ENCODE results near the gene RXRB.
"Not testable (repeated sequence)": the region's sequence is repeated elsewhere in the genome, so short reads cannot be mapped to it uniquely, and the experiment has no call there.

RXRB gene

DNA sequence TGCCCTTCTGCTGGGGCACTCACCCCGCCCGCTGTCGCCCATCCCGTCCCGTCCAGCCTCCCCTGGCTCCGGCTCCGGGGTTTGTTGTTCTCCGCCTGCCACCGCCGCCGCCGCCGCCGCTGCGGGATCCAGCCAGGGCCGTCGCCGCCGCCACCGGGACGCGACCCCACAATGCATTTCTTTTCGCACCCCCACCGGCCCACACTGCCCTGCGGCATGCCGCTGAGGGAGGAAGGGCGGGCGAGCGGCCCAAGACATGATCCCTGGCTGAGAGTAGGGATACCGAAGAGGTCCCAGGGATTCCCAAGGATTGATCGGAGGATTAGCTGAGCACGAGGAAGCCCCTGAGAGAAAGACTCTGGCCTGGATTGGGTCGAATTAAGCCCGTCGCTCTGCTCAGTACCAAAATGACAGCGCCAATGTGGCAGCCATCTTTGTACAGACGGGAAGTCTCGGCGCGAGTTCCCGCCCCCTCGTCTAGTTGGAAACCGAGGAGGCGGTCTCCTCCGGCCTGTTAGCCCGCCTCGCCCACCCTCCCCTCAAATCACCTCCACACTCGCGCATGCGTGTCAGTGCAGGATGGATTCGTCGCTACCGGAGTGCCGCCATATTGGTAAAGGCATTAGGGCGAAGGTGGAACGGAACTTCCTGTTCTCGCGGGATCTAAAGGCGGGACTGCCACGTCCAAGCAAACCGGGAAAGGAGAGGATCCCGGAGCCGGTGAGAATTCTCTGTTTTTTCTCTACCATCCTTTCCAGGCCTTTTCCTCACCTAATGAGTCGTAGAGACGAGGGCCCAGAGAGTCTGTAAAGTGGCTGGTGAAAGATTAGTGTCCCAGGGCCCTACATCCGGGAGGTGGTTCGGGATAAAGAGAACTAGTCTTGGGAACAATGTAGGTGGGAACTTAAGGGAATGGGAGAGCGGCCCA lies at the start of gene RXRB, which contains the start of gene SLC39A7:
RXRB (minus strand) TSS at position 447 of the 928 bp plus-strand sequence; CDS start at position 258, 189 bp downstream.
SLC39A7 (plus strand) TSS at position 649 of the 928 bp plus-strand sequence. CDS start 379 bp downstream, outside the sequence.
- peak; percentile 98 for DNase-seq (ENCODE audit: low spot score)

GRCh38 chr6:33249732-33250630 lies 49.5 kb upstream of the RXRB start:
- no peak for DNase-seq (ENCODE audit: low spot score)

DNA sequence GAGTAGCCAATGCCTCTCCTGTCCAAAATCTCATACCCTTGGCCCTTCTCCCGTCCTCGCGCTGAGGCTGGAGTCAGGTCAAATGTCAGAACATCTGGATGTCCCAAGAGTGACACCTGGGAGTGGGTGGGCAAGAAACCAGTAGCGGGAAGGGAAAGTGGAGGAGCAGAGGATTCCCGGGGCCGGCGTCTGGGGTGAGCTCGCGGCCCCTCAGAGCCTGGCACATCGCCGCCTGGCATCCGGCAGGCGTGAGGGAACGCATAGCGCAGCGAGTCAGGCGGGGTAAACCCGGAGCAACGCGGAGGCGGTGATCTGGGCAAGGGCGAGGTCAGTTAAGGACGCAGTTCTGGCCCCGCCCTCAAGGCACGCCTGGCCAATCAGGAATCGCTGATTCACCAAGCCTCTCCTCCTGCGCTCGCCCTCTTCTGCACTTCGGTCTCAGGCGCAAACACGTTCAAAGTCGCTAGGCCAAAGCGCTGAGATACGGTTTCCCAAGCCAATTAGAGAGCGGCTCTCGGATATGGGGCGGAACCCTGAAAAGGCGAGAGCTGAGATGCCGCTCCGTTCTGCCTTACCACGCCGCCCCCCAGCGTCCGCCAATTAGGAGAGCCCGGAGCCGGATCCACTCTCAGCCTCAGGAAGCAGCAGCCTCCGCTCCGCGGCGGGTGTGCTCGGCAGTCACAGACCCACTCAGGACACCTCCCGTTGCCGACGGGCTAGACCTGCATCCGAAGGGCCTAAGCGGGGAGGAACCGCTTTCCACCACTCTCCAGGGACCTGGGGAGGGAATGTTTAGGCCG lies 48.7 kb upstream of the RXRB start:
- peak; percentile 94 for DNase-seq (ENCODE audit: low spot score)

- no peak for DNase-seq (ENCODE audit: low spot score)
These were observed 48.1 kb upstream of the RXRB start for GRCh38 chr6:33248643-33248931.

DNA sequence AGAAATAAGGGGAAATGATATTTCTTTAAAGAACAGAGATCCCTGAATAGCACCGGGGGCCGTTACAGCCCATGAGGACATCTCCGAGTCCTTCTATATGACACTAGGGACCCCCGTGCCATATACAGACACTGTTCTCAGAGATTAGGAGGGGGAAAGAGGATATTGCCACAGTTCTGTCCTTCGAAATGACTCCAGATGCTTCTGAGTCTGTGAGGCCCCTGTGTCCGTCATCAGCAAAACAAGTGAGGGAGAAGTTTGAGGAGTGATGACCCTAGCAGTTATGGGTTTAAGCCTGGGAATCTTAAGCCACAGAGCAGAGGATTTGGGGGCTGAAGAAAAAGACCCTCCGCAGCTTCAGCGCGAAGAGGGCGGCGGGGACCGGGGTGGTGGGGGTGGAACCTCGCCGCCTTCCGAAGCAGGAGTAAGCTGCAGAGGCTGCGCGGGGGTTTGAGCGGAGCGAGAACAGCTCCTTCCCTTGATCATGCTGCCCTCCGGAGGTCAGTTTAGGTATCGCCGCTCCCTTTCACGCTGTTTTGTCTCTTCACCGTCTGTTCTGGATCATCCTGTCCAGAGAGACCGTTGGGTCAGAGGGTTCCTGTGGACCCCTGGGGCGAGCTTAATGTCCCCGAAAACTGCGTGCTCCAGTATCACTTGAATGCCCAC lies 47.6 kb upstream of the RXRB start:
- peak; percentile 91 for DNase-seq (ENCODE audit: low spot score)

DNA sequence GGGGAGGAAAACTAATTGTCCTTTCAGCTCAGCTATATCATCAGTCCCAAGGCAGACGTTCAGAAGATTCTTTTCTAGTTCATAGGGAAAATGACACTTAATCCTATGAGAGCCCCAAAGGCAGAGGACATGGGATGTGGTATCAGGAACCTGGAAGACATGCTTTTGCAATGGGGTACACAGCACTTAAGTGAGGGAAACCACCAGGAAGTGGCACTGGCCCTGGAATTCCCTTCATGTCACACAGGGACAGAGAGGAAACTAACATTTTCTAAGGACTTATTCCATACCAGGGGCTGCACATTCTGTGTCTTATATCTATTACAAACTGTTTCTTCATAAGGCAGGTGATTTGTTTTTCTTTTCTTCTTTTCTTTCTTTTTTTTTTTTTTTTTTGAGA lies 43.0 kb upstream of the RXRB start:
- DNase-seq (ENCODE audit: low spot score): no peak

GRCh38 chr6:33241968-33242367 lies 41.5 kb upstream of the RXRB start:
- DNase-seq (ENCODE audit: low spot score): no peak

DNA sequence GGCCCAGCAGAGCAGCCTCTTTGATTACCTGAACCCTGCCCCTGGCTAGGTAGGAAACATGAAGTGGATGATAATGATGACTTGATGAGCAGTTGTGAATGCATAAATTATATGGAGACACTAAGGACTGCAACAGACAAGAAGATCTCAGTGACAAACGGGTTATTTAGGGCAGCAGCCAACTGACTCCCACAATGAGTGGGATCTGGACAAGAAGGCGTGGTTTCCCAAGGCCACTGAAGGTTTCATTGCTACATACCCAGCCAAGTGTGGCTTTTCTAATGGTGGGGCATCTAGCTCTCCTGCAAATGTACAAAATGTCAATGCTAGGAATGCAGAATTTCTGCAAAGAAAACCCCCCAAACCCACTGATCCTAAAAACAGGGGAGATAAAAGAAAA lies 37.3 kb upstream of the RXRB start:
- no peak for DNase-seq (ENCODE audit: low spot score)

DNA sequence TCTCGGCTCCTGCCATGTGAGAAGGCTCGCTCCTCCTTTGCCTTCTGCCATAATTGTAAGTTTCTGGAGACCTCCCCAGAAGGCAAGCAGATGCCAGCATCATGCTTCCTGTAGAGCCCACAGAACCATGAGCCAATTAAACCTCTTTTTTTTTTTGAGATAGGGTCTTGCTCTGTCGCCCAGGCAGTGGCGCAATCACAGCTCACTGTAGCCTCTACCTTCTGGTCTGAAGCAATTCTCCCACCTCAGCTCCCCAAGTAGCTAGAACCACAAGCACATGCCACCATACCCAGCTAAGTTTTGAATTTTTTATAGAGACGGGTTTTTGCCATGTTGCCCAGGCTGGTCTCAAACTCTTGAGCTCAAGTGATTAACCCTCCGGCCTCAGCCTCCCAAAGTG lies 36.4 kb upstream of the RXRB start:
- DNase-seq (ENCODE audit: low spot score): no peak

GRCh38 chr6:33236328-33236727 lies 35.9 kb upstream of the RXRB start:
- no peak for DNase-seq (ENCODE audit: low spot score)

DNA sequence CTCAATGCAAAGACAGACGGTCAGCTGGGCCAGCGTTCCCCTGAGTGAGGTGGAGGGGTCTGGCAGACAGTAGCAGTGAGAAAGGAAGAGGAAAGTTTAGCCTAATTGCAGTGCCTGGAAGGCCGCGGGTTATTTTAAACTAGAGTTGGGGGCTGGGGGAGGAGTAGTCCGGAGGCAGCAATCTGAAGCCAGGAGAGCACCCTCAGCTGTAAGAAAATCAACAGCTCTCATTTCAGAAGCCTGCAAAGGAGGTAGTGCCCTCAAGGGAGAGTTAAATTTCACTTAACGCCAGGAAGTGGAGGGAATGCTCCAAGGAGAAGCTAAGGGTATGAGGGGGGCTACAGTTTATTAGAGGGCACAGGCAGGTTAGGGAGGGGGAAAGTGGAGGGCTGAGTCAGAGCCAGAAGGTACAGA lies 34.8 kb upstream of the RXRB start:
- DNase-seq (ENCODE audit: low spot score): no peak

GRCh38 chr6:33226503-33227120 lies 26.1 kb upstream of the RXRB start:
- DNase-seq (ENCODE audit: low spot score): not testable (repeated sequence)

DNA sequence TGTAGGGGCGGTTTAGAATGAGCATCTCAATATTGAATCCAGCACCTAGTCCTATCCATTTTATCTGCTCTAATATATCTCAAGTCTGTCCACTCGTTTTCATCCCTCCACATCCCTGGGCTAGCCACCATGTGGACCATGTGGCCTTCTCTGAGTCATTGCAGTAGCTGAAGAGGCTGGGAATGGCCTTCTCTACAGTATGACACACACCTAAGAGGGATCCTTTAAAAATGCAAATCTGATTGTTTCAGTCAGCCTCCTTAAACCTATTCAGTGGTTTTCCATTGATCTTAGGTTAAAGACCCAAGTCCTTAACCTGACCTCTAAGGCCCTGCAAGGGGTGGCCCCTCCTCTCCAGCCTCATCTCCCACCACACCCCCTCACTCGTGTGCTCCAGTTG lies 17.2 kb upstream of the RXRB start:
- no peak for DNase-seq (ENCODE audit: low spot score)

DNA sequence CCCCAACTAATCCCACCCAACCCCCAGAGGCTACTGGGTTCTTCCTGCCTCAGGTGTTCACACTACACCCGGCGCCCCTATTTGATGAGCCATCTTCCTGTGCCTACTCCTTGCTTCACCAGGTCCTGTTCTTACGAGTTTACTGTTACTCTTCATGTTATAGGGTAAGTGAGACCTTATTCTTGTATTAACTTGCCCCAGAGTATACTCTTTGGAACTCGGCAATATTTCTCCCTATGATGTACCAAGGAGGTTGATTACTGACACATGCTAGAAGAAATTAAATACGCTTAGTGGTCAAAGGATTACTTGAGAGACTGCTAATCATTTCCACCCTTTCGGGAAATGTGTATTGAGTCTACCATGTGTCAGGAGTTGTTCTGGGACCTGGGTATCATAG lies 16.8 kb upstream of the RXRB start:
- DNase-seq (ENCODE audit: low spot score): no peak

- no peak for DNase-seq (ENCODE audit: low spot score)
These were observed 15.7 kb upstream of the RXRB start for GRCh38 chr6:33216117-33216649.

DNA sequence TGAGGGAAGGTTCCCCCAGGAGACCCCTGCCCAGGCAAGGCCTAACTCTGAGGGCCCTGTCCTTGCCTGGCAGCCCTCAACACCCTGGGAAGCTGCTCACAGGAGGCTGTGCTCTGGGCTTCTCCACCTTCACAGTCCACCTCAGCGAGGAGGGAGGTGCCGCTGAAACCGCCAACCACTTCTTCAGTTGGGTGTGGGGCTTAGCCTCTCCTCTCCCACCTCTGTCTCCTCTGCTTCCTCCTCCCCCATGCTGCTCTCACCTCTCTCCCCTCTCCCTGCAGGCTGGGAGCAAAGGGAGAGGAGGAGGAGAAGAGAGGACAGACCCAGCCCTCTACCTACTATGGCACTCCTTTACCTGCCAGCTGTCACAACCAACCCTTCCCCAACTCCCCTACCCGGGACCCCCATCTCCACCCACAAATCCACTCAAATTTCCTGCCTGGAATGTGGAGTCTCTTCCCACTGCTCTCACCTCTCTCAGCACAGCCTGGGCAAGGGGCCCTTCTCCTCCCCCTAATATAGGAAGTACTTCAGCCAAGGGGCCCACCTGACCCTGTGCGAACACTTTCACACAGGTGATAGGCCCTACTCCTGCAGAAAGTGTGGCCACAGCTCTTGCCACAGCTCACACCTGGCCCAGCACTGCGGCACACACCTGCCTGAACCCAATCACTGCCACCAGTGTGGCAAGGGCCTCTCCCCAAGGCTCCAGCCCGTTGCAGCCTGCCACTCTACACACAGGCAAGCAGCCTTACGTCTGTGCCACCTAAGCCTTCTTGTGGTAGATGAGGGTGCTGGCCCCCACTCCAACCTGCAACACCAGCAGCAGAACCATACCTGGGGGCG lies 15.0 kb upstream of the RXRB start:
- DNase-seq (ENCODE audit: low spot score): no peak

GRCh38 chr6:33213989-33214335 lies 13.5 kb upstream of the RXRB start:
- DNase-seq (ENCODE audit: low spot score): no peak

DNA sequence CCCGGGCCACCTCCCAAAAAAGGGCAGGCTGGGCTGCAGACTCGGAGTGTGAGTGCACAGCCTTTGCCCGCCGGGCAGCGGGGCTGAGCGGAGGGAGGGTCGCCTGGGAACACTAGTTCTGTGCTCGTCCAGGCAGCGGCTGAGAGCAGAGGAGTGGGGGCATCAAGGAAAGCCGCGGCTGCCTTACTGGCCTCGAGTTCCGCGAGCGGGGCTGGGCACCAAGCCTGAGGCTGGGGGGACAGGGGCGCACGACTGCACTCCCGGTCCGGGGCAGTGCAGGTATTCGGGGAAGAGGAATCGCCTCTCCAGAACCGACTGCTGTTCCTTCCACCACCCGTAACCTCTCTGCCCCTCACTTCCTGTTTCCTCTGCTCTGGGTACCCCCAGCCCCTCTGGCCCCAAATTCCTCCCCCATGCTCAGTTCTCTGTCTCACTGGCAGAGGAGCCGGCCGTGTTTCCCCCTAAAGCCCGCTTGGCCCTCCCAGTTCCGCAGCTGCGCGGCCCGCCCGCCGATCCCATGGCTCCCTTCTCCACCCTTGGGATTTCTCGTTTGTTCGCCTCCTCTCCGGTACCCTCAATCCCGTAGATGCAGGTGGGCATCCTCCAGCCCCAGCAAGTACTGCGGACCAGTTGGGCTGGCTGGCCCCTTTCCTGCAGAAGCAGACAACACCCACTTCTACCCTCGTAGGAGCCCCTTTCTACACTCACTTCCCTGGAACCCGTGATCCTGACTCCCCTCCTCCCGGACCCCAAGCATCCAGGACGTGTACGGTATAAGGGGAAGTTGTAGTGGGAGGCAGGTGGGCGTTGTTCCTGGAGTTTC lies 12.9 kb upstream of the RXRB start:
- peak; percentile 75 for DNase-seq (ENCODE audit: low spot score)

DNA sequence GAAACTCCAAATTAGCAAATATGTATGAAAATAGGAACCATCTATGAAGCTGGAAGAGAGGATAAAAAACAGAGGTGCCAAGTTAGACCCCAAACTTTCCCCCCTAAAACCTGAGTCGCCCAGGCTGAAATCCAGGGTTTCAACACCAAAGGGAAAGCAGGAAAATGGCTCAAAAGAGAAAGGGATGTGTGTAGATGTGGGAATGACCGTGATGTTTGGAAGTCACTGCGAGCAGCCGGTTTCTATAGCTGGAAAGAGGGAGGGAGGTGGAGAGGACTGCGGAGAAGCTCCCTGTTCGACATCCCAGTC lies 12.3 kb upstream of the RXRB start:
- DNase-seq (ENCODE audit: low spot score): no peak

All from ecto neural progenitor cell (in vitro differentiated cells).